Trophoblast cell (in vitro differentiated cells and primary cell): ENCODE data around the gene TCL1A.
A peak's percentile ranks its signal among the peaks of the same experiment; 100 is the strongest.

Experiments used
- DNase-seq, 2 donors: peaks; one replicate each; pipeline ENCODE4 v3.0.0-alpha.2; 2016
- H2AFZ ChIP-seq: 2 replicates; pipeline ENCODE4 v1.6.1; 2013; ENCODE audit warnings: low read length, moderate library complexity, mild to moderate bottlenecking; ENCODE audit not compliant: insufficient read depth, poor library complexity
- H2AK5ac ChIP-seq: 2 replicates; pipeline ENCODE4 v1.6.1; 2013; ENCODE audit warnings: mild to moderate bottlenecking, low read length
- H2BK120ac ChIP-seq: 2 replicates; pipeline ENCODE4 v1.6.1; 2013; ENCODE audit warnings: low read length, mild to moderate bottlenecking, moderate library complexity; ENCODE audit not compliant: insufficient read depth, poor library complexity
- H2BK12ac ChIP-seq: 2 replicates; pipeline ENCODE4 v1.6.1; 2013; ENCODE audit warnings: mild to moderate bottlenecking, low read length, moderate library complexity
- H2BK5ac ChIP-seq: 2 replicates; pipeline ENCODE4 v1.6.1; 2013; ENCODE audit warnings: low read length, low read depth, moderate library complexity, mild to moderate bottlenecking; ENCODE audit not compliant: poor library complexity
- H3K14ac ChIP-seq: 2 replicates; pipeline ENCODE4 v1.6.1; 2013; ENCODE audit warnings: mild to moderate bottlenecking, low read length
- H3K18ac ChIP-seq: 2 replicates; pipeline ENCODE4 v1.6.1; 2013; ENCODE audit warnings: mild to moderate bottlenecking, low read length
- H3K23ac ChIP-seq: 2 replicates; pipeline ENCODE4 v1.6.1; 2013; ENCODE audit warnings: low read length
- H3K27ac ChIP-seq: 2 replicates; pipeline ENCODE4 v1.5.1; 2013; ENCODE audit warnings: low read depth, mild to moderate bottlenecking, inconsistent platforms, low read length, moderate library complexity
- H3K27me3 ChIP-seq: 2 replicates; pipeline ENCODE4 v1.6.1; 2013; ENCODE audit warnings: inconsistent platforms, mild to moderate bottlenecking, low read length, moderate library complexity; ENCODE audit not compliant: insufficient read depth
- H3K36me3 ChIP-seq, 2 experiments: 1 replicate in 1 of 2; 2 replicates in 1 of 2; pipeline ENCODE4 v1.6.1; 2013; ENCODE audit warnings: low read length in 2 of 2, mild to moderate bottlenecking in 2 of 2, moderate library complexity in 1 of 2; ENCODE audit not compliant: insufficient read depth in 2 of 2, control insufficient read depth in 1 of 2
- H3K4ac ChIP-seq: 2 replicates; pipeline ENCODE4 v1.6.1; 2013; ENCODE audit warnings: low read depth, mild to moderate bottlenecking, low read length, moderate library complexity
- H3K4me1 ChIP-seq, 2 experiments: 1 replicate in 1 of 2; 2 replicates in 1 of 2; pipeline ENCODE4 v1.6.1; 2013; ENCODE audit warnings: low read length in 2 of 2, mild to moderate bottlenecking in 2 of 2, moderate library complexity in 1 of 2; ENCODE audit not compliant: insufficient read depth in 2 of 2, control insufficient read depth in 1 of 2
- H3K4me2 ChIP-seq: 2 replicates; pipeline ENCODE4 v1.6.1; 2013; ENCODE audit warnings: inconsistent platforms, mild to moderate bottlenecking, low read length, moderate library complexity
- H3K4me3 ChIP-seq: 2 replicates; pipeline ENCODE4 v1.5.1; 2013; ENCODE audit warnings: mild to moderate bottlenecking, low read depth, low read length, inconsistent platforms
- H3K79me1 ChIP-seq: one replicate; pipeline ENCODE4 v1.6.1; 2013; ENCODE audit warnings: low read length
- H3K79me2 ChIP-seq: 2 replicates; pipeline ENCODE4 v1.6.1; 2013; ENCODE audit warnings: low read length, mild to moderate bottlenecking; ENCODE audit not compliant: control insufficient read depth, insufficient read depth, poor library complexity
- H3K9ac ChIP-seq: 2 replicates; pipeline ENCODE4 v1.6.1; 2013; ENCODE audit warnings: mild to moderate bottlenecking, low read length
- H3K9me3 ChIP-seq: 2 replicates; pipeline ENCODE4 v1.6.1; 2013; ENCODE audit warnings: low read depth, mild to moderate bottlenecking, control low read depth, inconsistent platforms, low read length; ENCODE audit not compliant: insufficient read depth
- H4K12ac ChIP-seq: 2 replicates; pipeline ENCODE4 v1.6.1; 2013; ENCODE audit warnings: low read depth, mild to moderate bottlenecking, low read length, moderate library complexity
- H4K8ac ChIP-seq: 2 replicates; pipeline ENCODE4 v1.6.1; 2013; ENCODE audit warnings: low read depth, mild to moderate bottlenecking, low read length, moderate library complexity
- H4K91ac ChIP-seq: one replicate; pipeline ENCODE4 v1.6.1; 2013; ENCODE audit warnings: low read depth, mild to moderate bottlenecking, low read length, moderate library complexity
- WGBS: extraction: QIAGEN DNeasy Blood & Tissue Kit; methylation state at CpG from one replicate; pipeline ENCODE4 v1.1.7; 2013; ENCODE audit warnings: missing lambda C conversion rate; ENCODE audit not compliant: insufficient read length, insufficient coverage; ENCODE audit errors: extremely low coverage; 5-methylcytosine and 5-hydroxymethylcytosine counted together

TCL1A gene

DNA sequence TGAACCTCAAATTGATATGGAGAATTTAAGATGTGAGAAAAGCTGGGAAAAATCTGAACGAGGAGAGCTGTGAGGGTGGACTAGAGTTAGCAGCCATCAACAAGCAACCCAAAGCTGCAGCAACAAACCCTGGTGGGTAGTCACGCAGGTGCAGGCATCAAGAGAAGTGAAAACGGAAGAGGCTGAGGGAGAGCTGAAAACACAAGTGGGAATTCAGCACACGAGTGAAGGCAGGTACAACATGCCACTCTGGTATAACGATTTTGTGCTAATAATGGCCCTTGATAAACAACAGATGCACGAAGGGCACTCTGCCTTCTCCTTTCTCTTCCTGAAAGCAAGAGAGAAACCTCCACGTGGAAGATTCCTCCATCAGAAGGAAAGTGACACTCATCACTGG is 16.2 kb downstream of the TCL1A start:
- Histone ChIP-seq H3K4me3 (no peak overlapping the region), H2AFZ (no peak overlapping the region), H2BK12ac (no peak overlapping the region), H3K9me3 (peaks cover 2% of the 10 kb centered on the region), H3K4me2 (no peak overlapping the region), H2BK120ac (no peak overlapping the region), H4K8ac (no peak overlapping the region), H3K23ac (no peak overlapping the region), H2AK5ac (no peak overlapping the region), H3K36me3 (no peaks in the 10 kb centered on the region), H3K4ac (no peak overlapping the region), H4K12ac (no peak overlapping the region), H3K9ac (peak overlapping the region; percentile 19), H4K91ac (no peak overlapping the region), H3K27ac (no peak overlapping the region), H3K79me2 (no peaks in the 10 kb centered on the region), H3K79me1 (no peaks in the 10 kb centered on the region), H3K27me3 (no peaks in the 10 kb centered on the region), H2BK5ac (no peak overlapping the region), H3K14ac (no peak overlapping the region), H3K4me1 (peaks cover 0 to 2% of the 10 kb centered on the region in 2 experiments), H3K18ac (no peak overlapping the region)
- no peak for DNase-seq
- no CpG with 5 or more reads among the region's 7 CpGs for WGBS

DNA sequence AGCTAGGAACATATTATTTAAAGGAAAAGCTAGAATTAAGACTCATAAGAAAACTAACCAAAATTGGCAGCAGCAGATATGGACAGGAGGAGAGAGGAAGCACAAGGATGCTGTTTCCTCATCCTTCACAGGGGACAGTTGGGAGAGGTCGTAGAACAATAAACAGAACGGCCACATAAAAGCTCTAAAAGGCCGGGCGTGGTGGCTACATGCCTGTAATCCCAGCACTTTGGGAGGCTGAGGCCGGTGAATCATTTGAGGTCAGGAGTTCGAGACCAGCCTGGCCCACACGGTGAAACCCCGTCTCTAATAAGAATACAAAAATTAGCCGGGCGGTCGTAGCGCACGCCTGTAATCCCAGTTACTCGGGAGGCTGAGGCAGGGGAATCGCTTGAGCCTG is 17.2 kb downstream of the TCL1A start:
- H3K4me3 ChIP-seq = no peak overlapping the region
- H3K4me1 ChIP-seq = peaks cover 0 to 2% of the 10 kb centered on the region in 2 experiments
- H2AFZ ChIP-seq = no peak overlapping the region
- no peak overlapping the region for H2BK12ac ChIP-seq
- no peak overlapping the region for H3K4ac ChIP-seq
- no peaks in the 10 kb centered on the region for H3K79me1 ChIP-seq
- no peak overlapping the region for H2AK5ac ChIP-seq
- H3K27me3 ChIP-seq = no peaks in the 10 kb centered on the region
- H3K14ac ChIP-seq = no peak overlapping the region
- no peak overlapping the region for H4K12ac ChIP-seq
- no peaks in the 10 kb centered on the region for H3K79me2 ChIP-seq
- no peak overlapping the region for H3K9ac ChIP-seq
- no CpG with 5 or more reads among the region's 15 CpGs for WGBS
- no peak overlapping the region for H3K4me2 ChIP-seq
- H3K9me3 ChIP-seq = peaks cover 2% of the 10 kb centered on the region
- H3K36me3 ChIP-seq = no peaks in the 10 kb centered on the region
- no peak overlapping the region for H3K27ac ChIP-seq
- H2BK5ac ChIP-seq = no peak overlapping the region
- H2BK120ac ChIP-seq = no peak overlapping the region
- no peak overlapping the region for H3K18ac ChIP-seq
- no peak overlapping the region for H3K23ac ChIP-seq
- DNase-seq = no peak
- no peak overlapping the region for H4K91ac ChIP-seq
- no peak overlapping the region for H4K8ac ChIP-seq

DNA sequence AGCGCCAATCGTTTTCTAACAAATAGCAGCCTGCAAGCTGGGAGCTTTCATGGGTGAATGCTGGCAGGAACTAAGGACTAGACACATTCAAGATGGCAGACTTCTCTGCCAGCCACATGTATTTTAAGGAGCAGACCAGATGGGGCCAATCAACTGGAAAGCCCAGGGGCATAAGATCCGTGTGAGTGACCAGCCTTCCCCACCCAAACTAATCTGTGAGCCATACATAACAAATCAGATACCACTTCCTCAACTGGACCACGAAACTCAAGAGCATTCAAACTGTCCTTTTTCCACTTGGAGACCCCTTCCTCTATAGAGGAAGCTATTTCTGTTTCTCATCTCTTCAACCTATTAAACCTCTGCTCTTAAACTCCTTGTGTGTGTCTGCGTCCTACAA is 18.0 kb downstream of the TCL1A start:
- Histone ChIP-seq H3K4me3 (no peak overlapping the region), H4K12ac (no peak overlapping the region), H3K23ac (no peak overlapping the region), H4K91ac (no peak overlapping the region), H3K79me2 (no peaks in the 10 kb centered on the region), H3K9me3 (peaks cover 2% of the 10 kb centered on the region), H2BK5ac (no peak overlapping the region), H3K4me1 (no peaks in the 10 kb centered on the region), H2BK120ac (no peak overlapping the region), H3K27ac (no peak overlapping the region), H3K4me2 (no peak overlapping the region), H3K36me3 (no peaks in the 10 kb centered on the region), H4K8ac (no peak overlapping the region), H2AFZ (no peak overlapping the region), H3K18ac (no peak overlapping the region), H2AK5ac (no peak overlapping the region), H3K4ac (no peak overlapping the region), H3K14ac (no peak overlapping the region), H3K27me3 (no peaks in the 10 kb centered on the region), H3K79me1 (no peaks in the 10 kb centered on the region), H2BK12ac (no peak overlapping the region), H3K9ac (no peak overlapping the region)
- WGBS = no CpG with 5 or more reads among the region's 5 CpGs
- no peak for DNase-seq

DNA sequence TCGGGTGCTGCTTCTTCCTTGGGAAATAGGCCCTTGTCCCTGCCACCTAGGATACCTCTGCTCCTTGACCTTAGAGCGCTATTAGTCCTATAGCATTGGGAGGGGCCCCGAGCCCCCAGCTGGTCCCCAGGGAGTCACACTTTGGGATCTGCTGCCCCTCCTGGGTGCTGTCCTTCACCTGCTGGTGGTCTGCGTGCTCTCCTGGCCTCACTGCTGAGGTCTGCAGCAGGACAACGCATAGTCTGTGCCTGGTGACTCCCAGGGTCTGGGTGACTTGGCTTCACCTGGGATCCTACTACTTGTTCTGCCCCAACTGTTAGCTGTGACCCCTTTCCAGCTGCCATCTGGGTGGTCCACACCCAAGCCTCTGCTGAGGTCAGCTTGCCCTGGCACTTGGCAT is 18.9 kb downstream of the TCL1A start:
- Histone ChIP-seq H3K4me2 (no peak overlapping the region), H3K27me3 (no peaks in the 10 kb centered on the region), H3K36me3 (no peaks in the 10 kb centered on the region), H2BK12ac (no peak overlapping the region), H4K8ac (no peak overlapping the region), H4K91ac (no peak overlapping the region), H2BK120ac (no peak overlapping the region), H3K18ac (no peak overlapping the region), H3K4ac (no peak overlapping the region), H2BK5ac (no peak overlapping the region), H3K9me3 (peaks cover 2% of the 10 kb centered on the region), H2AFZ (no peak overlapping the region), H3K27ac (no peak overlapping the region), H3K4me1 (no peaks in the 10 kb centered on the region), H3K23ac (no peak overlapping the region), H3K4me3 (no peak overlapping the region), H3K14ac (no peak overlapping the region), H3K79me1 (no peaks in the 10 kb centered on the region), H2AK5ac (no peak overlapping the region), H3K79me2 (no peaks in the 10 kb centered on the region), H4K12ac (no peak overlapping the region), H3K9ac (no peak overlapping the region)
- DNase-seq = no peak
- WGBS = no CpG with 5 or more reads among the region's 5 CpGs
